NCI-H2227 (cell line): ENCODE data around the gene C20orf144.
"Not testable (repeated sequence)": the region's sequence is repeated elsewhere in the genome, so short reads cannot be mapped to it uniquely, and the experiment has no call there.

ENCODE experiments used
- DNase-seq: peaks from one replicate; lab custom pipeline; 2025; ENCODE audit not compliant: unreplicated experiment; lab: John Stamatoyannopoulos, UW

C20orf144 gene

GRCh38 chr20:33662172-33662571 lies at the start of gene C20orf144:
TSS of gene C20orf144 (plus strand) at chr20:33662327. CDS start at chr20:33662346, 19 bp downstream.
- DNase-seq = no peak

GRCh38 chr20:33621717-33622400 lies 40.3 kb upstream of the C20orf144 start:
- DNase-seq = no peak

GRCh38 chr20:33622705-33623365 lies 39.3 kb upstream of the C20orf144 start:
- no peak for DNase-seq

GRCh38 chr20:33624399-33624798 lies 37.7 kb upstream of the C20orf144 start:
- DNase-seq = no peak

- no peak for DNase-seq
Measured at GRCh38 chr20:33626190-33626589, 35.9 kb upstream of the C20orf144 start.

- no peak for DNase-seq
Measured at GRCh38 chr20:33627577-33628216, 34.4 kb upstream of the C20orf144 start.

- DNase-seq = no peak
Measured at GRCh38 chr20:33629533-33629932, 32.6 kb upstream of the C20orf144 start.

- no peak for DNase-seq
Measured at GRCh38 chr20:33629979-33630378, 32.1 kb upstream of the C20orf144 start.

- no peak for DNase-seq
Measured at GRCh38 chr20:33630507-33630906, 31.6 kb upstream of the C20orf144 start.

- DNase-seq = not testable (repeated sequence)
Measured at GRCh38 chr20:33631910-33632309, 30.2 kb upstream of the C20orf144 start.

GRCh38 chr20:33635341-33635740 lies 26.8 kb upstream of the C20orf144 start:
- DNase-seq = peak; percentile 49

GRCh38 chr20:33636776-33637175 lies 25.4 kb upstream of the C20orf144 start:
- no peak for DNase-seq

GRCh38 chr20:33640287-33640686 lies 21.8 kb upstream of the C20orf144 start:
- DNase-seq = no peak

GRCh38 chr20:33644313-33645071 lies 17.6 kb upstream of the C20orf144 start:
- DNase-seq = no peak

- DNase-seq = no peak
Measured at GRCh38 chr20:33645072-33645358, 17.1 kb upstream of the C20orf144 start.

- DNase-seq = no peak
Measured at GRCh38 chr20:33645396-33645795, 16.7 kb upstream of the C20orf144 start.

GRCh38 chr20:33646191-33646590 lies 15.9 kb upstream of the C20orf144 start:
- DNase-seq = no peak

- DNase-seq = not testable (repeated sequence)
Measured at GRCh38 chr20:33646959-33647602, 15.0 kb upstream of the C20orf144 start.

GRCh38 chr20:33647603-33648395 lies 14.3 kb upstream of the C20orf144 start:
- DNase-seq = no peak

GRCh38 chr20:33648396-33649004 lies 13.6 kb upstream of the C20orf144 start:
- no peak for DNase-seq
